Liver (tissue), 9 donors: ENCODE measurements around the gene HOXD12. TPM values are rescaled to one million over a fixed set of nuclear protein-coding genes. Genes with fewer than 3 reads are reported as not detected.

Experiments
- DNase-seq: peaks from one replicate; pipeline ENCODE4 v3.0.0-alpha.2; 2017; ENCODE audit warnings: low spot score
- H3K27ac ChIP-seq, 2 donors: one replicate each; pipeline ENCODE4 v1.7.0; 2013; ENCODE audit warnings: inconsistent platforms in 2 of 2, low read length in 2 of 2, control low read depth in 1 of 2, low read depth in 1 of 2, mild to moderate bottlenecking in 1 of 2
- H3K27me3 ChIP-seq, 4 donors: one replicate each; pipeline versions ENCODE4 v1.6.1 to v1.7.0; 2013; ENCODE audit warnings: low read length in 3 of 4, inconsistent platforms in 1 of 4, mild to moderate bottlenecking in 1 of 4, moderate library complexity in 1 of 4; ENCODE audit not compliant: control insufficient read depth in 4 of 4, insufficient read depth in 4 of 4
- H3K36me3 ChIP-seq, 4 donors: one replicate each; pipeline versions ENCODE4 v1.6.1 to v1.7.0; 2013; ENCODE audit warnings: low read length in 3 of 4, mild to moderate bottlenecking in 3 of 4, low read depth in 1 of 4, moderate library complexity in 1 of 4; ENCODE audit not compliant: control insufficient read depth in 4 of 4, insufficient read depth in 3 of 4
- H3K4me1 ChIP-seq, 4 donors: one replicate each; pipeline versions ENCODE4 v1.6.1 to v1.7.0; 2013; ENCODE audit warnings: low read length in 3 of 4, mild to moderate bottlenecking in 3 of 4, moderate library complexity in 1 of 4; ENCODE audit not compliant: control insufficient read depth in 4 of 4, insufficient read depth in 4 of 4
- H3K4me3 ChIP-seq, 3 donors: one replicate each; pipeline versions ENCODE4 v1.6.1 to v1.7.0; 2013; ENCODE audit warnings: low read length in 3 of 3, control low read depth in 1 of 3, low read depth in 1 of 3, mild to moderate bottlenecking in 1 of 3
- H3K9ac ChIP-seq, 2 donors: one replicate each; pipeline ENCODE4 v1.7.0; 2013; ENCODE audit warnings: low read length in 2 of 2, mild to moderate bottlenecking in 2 of 2, moderate library complexity in 2 of 2, control low read depth in 1 of 2, low read depth in 1 of 2
- H3K9me3 ChIP-seq, 4 donors: one replicate each; pipeline versions ENCODE4 v1.6.1 to v1.7.0; 2013; ENCODE audit warnings: low read length in 3 of 4; ENCODE audit not compliant: control insufficient read depth in 4 of 4
- ATF3 ChIP-seq: IDR thresholded peaks from 2 replicates; pipeline ENCODE4 v1.6.1; 2016; ENCODE audit warnings: antibody characterized with exemption
- CTCF ChIP-seq: fragments of 150-350 bp; IDR thresholded peaks from 2 replicates; pipeline ENCODE4 v1.5.1; 2017; ENCODE audit warnings: improper control_type of control experiment, low read depth, low read length; ENCODE audit not compliant: missing input control
- FOXA1 ChIP-seq: IDR thresholded peaks from 2 replicates; pipeline ENCODE4 v1.6.1; 2016; ENCODE audit warnings: antibody characterized with exemption
- FOXA2 ChIP-seq: IDR thresholded peaks from 2 replicates; pipeline ENCODE4 v1.6.1; 2016; ENCODE audit warnings: antibody characterized with exemption
- HNF4A ChIP-seq, 2 donors: conservative IDR thresholded peaks; 2 replicates each; pipeline ENCODE4 v1.6.1; 2016; ENCODE audit warnings: antibody characterized with exemption in 2 of 2, mild to moderate bottlenecking in 2 of 2
- HNF4G ChIP-seq: IDR thresholded peaks from 2 replicates; pipeline ENCODE4 v1.6.1; 2016; ENCODE audit warnings: antibody characterized with exemption
- JUND ChIP-seq, 2 donors: IDR thresholded peaks; 2 replicates each; pipeline ENCODE4 v1.6.1; 2016; ENCODE audit warnings: antibody characterized with exemption in 2 of 2
- MAX ChIP-seq: IDR thresholded peaks from 2 replicates; pipeline ENCODE4 v1.6.1; 2016; ENCODE audit warnings: antibody characterized with exemption
- RAD21 ChIP-seq, 2 donors: IDR thresholded peaks; 2 replicates each; pipeline ENCODE4 v1.6.1; 2016; ENCODE audit warnings: antibody characterized with exemption in 2 of 2, mild to moderate bottlenecking in 2 of 2
- RXRA ChIP-seq, 2 donors: IDR thresholded peaks; 2 replicates each; pipeline ENCODE4 v1.6.1; 2017 to 2018; ENCODE audit warnings: antibody characterized with exemption in 2 of 2, mild to moderate bottlenecking in 1 of 2
- SP1 ChIP-seq: IDR thresholded peaks from 2 replicates; pipeline ENCODE4 v1.6.1; 2018; ENCODE audit warnings: antibody characterized with exemption, mild to moderate bottlenecking
- TAF1 ChIP-seq: conservative IDR thresholded peaks from 2 replicates; pipeline ENCODE4 v1.6.1; 2016; ENCODE audit warnings: antibody characterized with exemption, mild to moderate bottlenecking
- YY1 ChIP-seq: IDR thresholded peaks from 2 replicates; pipeline ENCODE4 v1.6.1; 2016; ENCODE audit warnings: antibody characterized with exemption, mild to moderate bottlenecking
- ZBTB33 ChIP-seq: IDR thresholded peaks from 2 replicates; pipeline ENCODE4 v1.6.1; 2016; ENCODE audit warnings: antibody characterized with exemption
- WGBS: extraction: QIAGEN DNeasy Blood & Tissue Kit; methylation state at CpG from one replicate; pipeline ENCODE4 v1.1.7; 2013; 5-methylcytosine and 5-hydroxymethylcytosine counted together
- polyA plus RNA-seq, 2 donors: library from polyadenylated mRNA; stranded (reverse) in 1 of 2; unstranded in 1 of 2; fragments of 200-250 nt in 1 of 2; fragments of >200 nt in 1 of 2; fragmentation: Nextera tagmentation in 1 of 2; extraction: Ambion mirVana in 1 of 2; gene quantifications; one replicate each; pipeline versions ENCODE4 v1.2.1 to v1.2.3, GENCODE V29; 2013 to 2015
- total RNA-seq, 2 donors: library from RNA; depleted of rRNA; stranded (reverse); fragments of >200 nt; gene quantifications; one replicate each; pipeline ENCODE4 v1.2.3, GENCODE V29; 2014
- donor health status: healthy.
- donor health status: healthy.
- donor health status: healthy.
- donor health status: healthy.
- donor health status: healthy.

Gene HOXD12
- total and polyA plus RNA-seq, 4 donors, result not detected

GRCh38 chr2:176146101-176146500 lies 46.5 kb downstream of the HOXD12 start:
- H3K36me3 ChIP-seq, result no peaks in the 10 kb centered on the region
- no peaks in the 10 kb centered on the region for H3K9me3 ChIP-seq
- WGBS, result 21% methylated on average over 6 of the region's 6 CpGs
- peaks cover 0 to 29% (median 18%) of the 10 kb centered on the region in 4 donors for H3K27me3 ChIP-seq
- peaks cover 0 to 8% (median 0%) of the 10 kb centered on the region in 4 donors for H3K4me1 ChIP-seq
- H3K27ac ChIP-seq, result no peak overlapping the region
- DNase-seq, result no peak
- no peak overlapping the region for H3K9ac ChIP-seq
- no peak overlapping the region for H3K4me3 ChIP-seq
- TF ChIP-seq HNF4G, result no peak
- no peak for TF ChIP-seq ZBTB33
- no peak for TF ChIP-seq MAX
- no peak for TF ChIP-seq FOXA2
- TF ChIP-seq JUND (IDR thresholded peaks at IDR 0.05), result no peak
- TF ChIP-seq RXRA (IDR thresholded peaks at IDR 0.05), result no peak
- TF ChIP-seq YY1, result no peak
- TF ChIP-seq HNF4A (conservative IDR thresholded peaks at IDR 0.05), result no peak
- TF ChIP-seq ATF3, result no peak
- TF ChIP-seq TAF1, result no peak

GRCh38 chr2:176146645-176147044 lies 47.0 kb downstream of the HOXD12 start:
- H3K4me3 ChIP-seq, result no peak overlapping the region
- DNase-seq, result no peak
- no peak overlapping the region for H3K9ac ChIP-seq
- peaks cover 0 to 8% (median under 1%) of the 10 kb centered on the region in 4 donors for H3K4me1 ChIP-seq
- no peaks in the 10 kb centered on the region for H3K36me3 ChIP-seq
- TF ChIP-seq FOXA1, result no peak
- no peak for TF ChIP-seq HNF4A (conservative IDR thresholded peaks at IDR 0.05)
- no peak for TF ChIP-seq SP1
- TF ChIP-seq HNF4G, result no peak
- no peak for TF ChIP-seq YY1
- TF ChIP-seq CTCF, result no peak
- no peaks in the 10 kb centered on the region for H3K9me3 ChIP-seq
- no peak overlapping the region for H3K27ac ChIP-seq
- peaks cover 1 to 29% (median 18%) of the 10 kb centered on the region in 4 donors for H3K27me3 ChIP-seq

- H3K9ac ChIP-seq, result no peak overlapping the region
- no peak for DNase-seq
- H3K4me3 ChIP-seq, result no peak overlapping the region
- H3K27ac ChIP-seq, result no peak overlapping the region
- WGBS, result 20% methylated on average over 32 of the region's 32 CpGs
- H3K9me3 ChIP-seq, result no peaks in the 10 kb centered on the region
- H3K4me1 ChIP-seq, result peaks cover 0 to 8% (median 2%) of the 10 kb centered on the region in 4 donors
- H3K36me3 ChIP-seq, result no peaks in the 10 kb centered on the region
- peaks cover 7 to 29% (median 20%) of the 10 kb centered on the region in 4 donors for H3K27me3 ChIP-seq
- TF ChIP-seq ZBTB33 (no peak), SP1 (no peak), RAD21 (IDR thresholded peaks at IDR 0.05) (no peak), FOXA1 (no peak)
Observed at GRCh38 chr2:176147210-176147799, 47.7 kb downstream of the HOXD12 start.
